K562 treated with DMSO at 1 percent for 24 hours (cell line): ENCODE results near the gene EXOSC5. TPM values are rescaled to one million over a fixed set of nuclear protein-coding genes. Genes with fewer than 3 reads are reported as not detected.

Experiments
- total RNA-seq: library from RNA; unstranded; fragments of 300-600 nt; gene quantifications from 2 replicates; pipeline ENCODE4 v1.2.3, GENCODE V29; 2022; ENCODE audit warnings: low read depth; ENCODE audit not compliant: insufficient read depth

EXOSC5 gene
- total RNA-seq = 33.9 and 44.8 TPM in 2 replicates

GRCh38 chr19:41397086-41398049 is at the start of gene EXOSC5, which contains the start of gene BCKDHA:
Gene EXOSC5, minus strand, starts transcription at chr19:41397359. Its CDS starts 31 bp downstream, at chr19:41397328.
Gene BCKDHA, plus strand, starts transcription at chr19:41397818. Its CDS starts 10 bp downstream, at chr19:41397828.

DNA sequence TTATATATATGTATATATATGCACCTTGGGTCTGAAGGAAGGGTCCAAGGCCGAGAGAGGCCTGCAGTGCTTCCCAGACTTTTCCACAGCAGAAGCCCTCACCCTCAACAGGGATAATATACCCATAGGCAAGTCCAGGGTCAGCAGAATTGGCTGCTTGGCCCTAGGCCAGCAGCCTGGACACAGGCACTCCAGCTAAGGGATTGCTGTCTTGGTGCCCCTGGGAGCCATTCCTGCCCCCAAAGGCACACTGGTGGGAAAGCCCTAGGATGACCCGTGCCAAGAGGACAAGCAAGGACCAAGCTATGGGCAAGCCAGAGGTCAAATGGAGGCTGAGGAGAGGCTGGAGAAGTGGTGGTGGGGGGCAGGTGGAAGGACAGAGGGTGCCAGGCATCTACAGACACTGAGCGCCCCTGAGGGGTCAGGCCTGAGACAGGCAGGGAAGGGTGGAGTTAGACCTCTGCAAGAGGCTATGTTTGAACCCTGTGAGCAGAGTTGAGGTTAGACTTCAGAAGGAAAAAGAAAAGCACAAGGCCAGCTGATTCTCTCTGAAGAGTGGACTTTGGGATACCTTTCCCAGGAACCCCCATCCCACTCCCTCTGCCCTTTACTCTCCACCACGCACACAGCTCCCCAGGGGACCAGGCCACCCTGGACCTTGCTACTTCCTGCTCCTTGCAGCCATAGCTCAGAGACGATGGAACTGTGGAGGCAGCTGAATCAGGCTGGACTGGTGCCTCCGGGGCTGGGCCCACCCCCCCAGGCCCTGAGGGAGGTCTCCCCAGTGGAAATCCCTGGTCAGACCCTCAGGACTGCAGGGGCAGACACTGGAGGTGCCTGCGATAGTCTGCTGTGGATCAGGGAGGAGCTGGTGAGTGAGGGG is 45.6 kb upstream of the EXOSC5 start, which contains the start of gene ERICH4:
ERICH4 (plus strand) TSS at position 684 of the 883 bp plus-strand sequence; CDS start at position 698, 14 bp downstream.

GRCh38 chr19:41439441-41440222 is 42.5 kb upstream of the EXOSC5 start, which contains the start of gene DMAC2:
Gene DMAC2, minus strand, starts transcription at chr19:41439912. Its CDS starts 13 bp downstream, at chr19:41439899.

DNA sequence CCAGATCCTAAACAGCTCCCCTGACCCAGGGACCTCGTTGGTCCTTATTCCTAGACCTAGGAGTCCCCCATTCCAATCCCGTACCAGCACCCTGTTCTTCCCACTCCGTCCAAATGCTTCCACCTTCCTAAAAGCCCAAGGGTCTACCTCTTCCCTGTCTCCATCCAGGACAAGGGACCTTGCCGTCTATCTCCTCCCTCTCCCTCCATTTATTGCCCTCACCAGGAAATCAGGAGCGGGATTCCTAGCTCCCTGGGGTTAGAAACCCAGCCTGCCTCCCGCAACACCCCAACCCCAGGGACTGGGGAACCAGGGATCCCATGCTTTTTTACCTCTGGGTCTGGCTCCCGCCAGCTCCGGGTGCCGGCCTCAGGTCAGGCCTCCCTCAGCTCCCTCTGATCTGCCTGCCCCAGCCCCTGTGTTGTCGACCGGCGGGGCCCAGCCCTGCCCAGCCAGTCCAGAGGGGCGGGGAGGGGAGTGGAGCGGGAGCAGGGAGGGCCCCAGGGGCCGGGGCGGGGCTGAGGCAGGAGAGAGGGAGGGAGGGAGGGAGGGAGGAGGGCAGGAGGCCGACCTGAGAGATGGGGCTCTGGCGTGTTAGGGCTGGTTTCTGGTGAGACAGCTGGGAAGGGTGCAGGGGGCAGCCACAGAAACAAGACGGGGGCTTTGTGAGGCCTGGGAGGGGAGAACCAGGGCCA is 29.9 kb upstream of the EXOSC5 start, which contains the start of gene B3GNT8:
B3GNT8 (minus strand) TSS at position 423 of the 695 bp plus-strand sequence. CDS start 596 bp downstream, outside the sequence.

GRCh38 chr19:41376241-41376997 is 20.7 kb downstream of the EXOSC5 start, which contains the start of gene TMEM91:
Gene TMEM91, plus strand, starts transcription at chr19:41376533. Its CDS starts 1,777 bp downstream, at chr19:41378310.

DNA sequence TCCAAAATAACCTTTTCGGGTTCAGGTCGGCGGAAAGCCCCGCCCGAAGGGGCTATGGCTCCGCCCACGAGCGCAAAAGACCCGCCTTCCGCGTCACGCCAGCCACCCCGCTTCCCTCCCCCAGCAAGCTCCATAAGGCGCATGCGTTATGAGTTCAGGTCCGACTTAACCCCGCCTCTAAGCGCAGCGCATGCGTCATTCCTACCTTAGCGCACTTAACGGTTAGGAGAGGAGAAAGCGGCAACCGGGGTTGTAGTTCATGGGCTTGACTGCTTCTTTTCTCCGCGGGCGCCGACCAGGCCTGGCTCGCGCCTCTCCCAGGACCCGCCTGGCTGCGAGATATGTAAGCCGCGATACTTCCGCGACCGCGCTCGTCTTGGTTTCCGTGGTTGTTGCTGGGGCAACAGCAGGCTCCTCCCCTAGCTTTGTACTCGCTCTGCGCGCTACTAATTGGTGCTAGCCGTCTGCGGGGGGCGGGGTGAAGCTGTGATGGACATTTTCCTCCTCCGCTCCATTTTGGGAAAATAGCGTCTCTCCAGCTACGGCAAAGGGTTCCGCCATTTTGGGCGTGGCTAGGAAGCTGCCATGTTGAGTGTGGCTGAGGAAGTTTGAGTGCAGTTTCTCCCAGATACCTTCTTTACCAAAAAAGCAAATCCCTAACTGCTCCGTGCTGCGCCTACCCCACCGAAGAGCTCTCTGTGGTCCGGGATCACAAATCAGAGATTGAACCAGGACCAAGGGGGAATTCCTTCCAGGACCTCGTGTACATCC is 33.2 kb downstream of the EXOSC5 start, which contains the start of gene B9D2:
B9D2 (minus strand) TSS at position 397 of the 771 bp plus-strand sequence. CDS start 630 bp downstream, outside the sequence.

DNA sequence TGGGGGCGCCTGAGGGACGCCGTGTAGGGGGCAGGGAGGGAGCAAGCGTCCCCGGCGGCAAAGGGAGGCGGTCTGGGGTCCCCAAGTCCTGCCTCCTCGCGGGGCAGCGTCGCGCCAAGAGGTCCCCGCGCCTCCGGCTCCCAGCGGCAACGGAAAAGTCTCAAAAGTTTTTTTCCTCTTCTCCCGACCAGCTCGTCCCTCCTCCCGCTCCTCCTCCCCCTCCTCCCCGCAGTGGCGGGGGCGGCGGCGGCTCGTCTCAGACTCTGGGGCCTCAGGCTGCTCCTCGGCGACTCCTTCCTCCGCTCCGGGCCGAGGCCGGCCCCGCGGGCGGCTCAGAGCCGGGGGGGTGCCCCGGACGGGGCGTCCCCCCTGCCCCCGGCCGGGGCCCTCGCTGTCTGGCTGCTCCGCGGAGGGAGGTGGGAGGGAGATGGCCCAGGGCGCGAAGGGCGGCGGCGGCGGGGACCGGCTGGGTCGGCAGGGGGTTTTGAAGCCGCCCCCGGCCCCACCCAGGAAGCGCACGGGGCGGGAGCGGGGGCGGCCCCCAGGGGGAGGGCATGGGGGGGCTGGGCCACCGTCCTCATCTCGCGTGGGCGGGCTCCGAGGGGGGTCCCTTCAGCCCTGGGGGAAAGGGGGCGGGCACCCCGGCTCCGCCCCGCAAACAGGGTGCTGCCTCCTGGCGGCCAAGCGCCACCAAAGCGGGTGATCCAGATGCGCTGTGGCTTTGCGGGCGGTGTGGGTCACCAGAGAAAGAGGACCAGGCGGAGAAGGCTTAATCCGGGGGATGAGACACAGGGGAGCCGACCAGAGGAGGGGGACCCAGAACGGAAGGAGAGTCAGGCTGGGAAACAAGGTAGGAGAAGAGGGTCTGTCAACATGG is 43.5 kb downstream of the EXOSC5 start, which contains the start of gene TGFB1:
TGFB1 (minus strand) TSS at position 457 of the 877 bp plus-strand sequence. CDS start 878 bp downstream, outside the sequence.

Other genes with a start within 250 kb of the EXOSC5 start
- 1.3 and 4.7 TPM in 2 replicates for gene CYP2S1, start 204.1 kb downstream of the EXOSC5 start, total RNA-seq
- gene AXL, start 178.1 kb downstream of the EXOSC5 start, total RNA-seq = 0.47 and 0.88 TPM in 2 replicates
- gene HNRNPUL1, start 133.0 kb downstream of the EXOSC5 start, total RNA-seq = 148 and 151 TPM in 2 replicates
- 39.1 and 39.2 TPM in 2 replicates for gene CCDC97, start 87.2 kb downstream of the EXOSC5 start, total RNA-seq
- 233 and 239 TPM in 2 replicates for gene TGFB1, start 43.4 kb downstream of the EXOSC5 start, total RNA-seq
- 10.7 and 16.9 TPM in 2 replicates for gene B9D2, start 33.2 kb downstream of the EXOSC5 start, total RNA-seq
- gene TMEM91, start 20.8 kb downstream of the EXOSC5 start, total RNA-seq = 7.0 and 7.3 TPM in 2 replicates
- gene BCKDHA, start 459 bp upstream of the EXOSC5 start, total RNA-seq = 72.3 and 74.8 TPM in 2 replicates
- 9.5 and 14.8 TPM in 2 replicates for gene B3GNT8, start 30.0 kb upstream of the EXOSC5 start, total RNA-seq
- gene DMAC2, start 42.6 kb upstream of the EXOSC5 start, total RNA-seq = 68.0 and 75.7 TPM in 2 replicates
- gene ERICH4, start 45.8 kb upstream of the EXOSC5 start, total RNA-seq = not detected in 2 replicates
- 1.2 and 1.6 TPM in 2 replicates for gene CEACAM21, start 178.8 kb upstream of the EXOSC5 start, total RNA-seq
- not detected in 2 replicates for gene CEACAM4, start 229.7 kb upstream of the EXOSC5 start, total RNA-seq